GM12864 (cell line): ENCODE results near the gene ZFP64.

Experiments
- DNase-seq: peaks from one replicate; pipeline ENCODE4 v3.0.0-alpha.2; 2011; ENCODE audit warnings: low read depth
- H3K4me3 ChIP-seq: 2 replicates; pipeline ENCODE4 v1.5.1; 2011; ENCODE audit warnings: mild to moderate bottlenecking, low read depth, low read length, control low read depth
- TF ChIP-seq, protein P1 (sequence below): IDR thresholded peaks from 2 replicates; pipeline ENCODE4 v1.5.1; 2011; ENCODE audit warnings: low read depth, mild to moderate bottlenecking, moderate library complexity, low read length, control low read depth, inconsistent platforms; ENCODE audit errors: missing control alignments

The ZFP64 gene

DNA sequence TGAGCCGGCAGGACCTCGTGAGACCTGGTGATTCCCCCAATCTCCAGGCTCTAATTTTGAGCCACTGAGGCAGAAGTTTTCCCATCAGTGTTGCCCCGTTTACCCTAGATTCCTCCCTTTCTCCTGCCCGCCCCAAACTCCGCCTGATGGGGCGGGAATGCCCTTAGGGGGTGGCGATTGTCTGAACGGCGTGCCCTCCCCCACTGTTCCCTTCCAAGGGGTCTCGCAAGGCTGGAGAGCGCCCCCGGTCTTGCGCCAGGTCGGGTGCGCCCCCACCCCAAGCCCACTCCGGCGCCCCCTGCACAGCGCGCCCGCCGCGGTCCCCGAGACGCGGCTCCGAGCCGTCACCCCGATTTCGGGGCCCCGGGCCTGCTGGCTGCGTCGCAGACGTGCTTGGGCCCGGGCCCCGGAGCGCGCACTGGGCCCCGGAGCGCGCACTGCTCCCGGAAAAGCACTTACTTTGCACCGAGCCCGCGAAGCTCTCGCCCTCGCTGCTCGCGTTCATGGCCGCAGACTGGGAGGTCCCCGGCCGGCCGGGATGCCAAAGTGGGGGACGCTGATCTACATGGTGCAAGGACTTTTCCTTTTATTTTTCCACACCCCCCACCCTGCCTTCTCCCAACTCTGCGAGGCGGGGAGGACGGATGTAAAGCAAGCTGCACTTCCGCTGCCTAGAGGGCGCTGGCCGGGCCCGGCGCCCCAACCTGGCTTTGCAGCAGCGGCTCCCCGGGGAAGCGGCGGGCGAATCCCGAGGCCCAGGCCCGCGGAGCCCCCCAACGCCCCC is at the start of gene ZFP64:
Gene ZFP64 (minus strand): TSS at position 648 of the 784 bp plus-strand sequence. CDS start 143 bp downstream, at position 505.
- peak within 1 kb of the TSS; percentile 97 for H3K4me3 ChIP-seq
- TF ChIP-seq, protein P1, sequence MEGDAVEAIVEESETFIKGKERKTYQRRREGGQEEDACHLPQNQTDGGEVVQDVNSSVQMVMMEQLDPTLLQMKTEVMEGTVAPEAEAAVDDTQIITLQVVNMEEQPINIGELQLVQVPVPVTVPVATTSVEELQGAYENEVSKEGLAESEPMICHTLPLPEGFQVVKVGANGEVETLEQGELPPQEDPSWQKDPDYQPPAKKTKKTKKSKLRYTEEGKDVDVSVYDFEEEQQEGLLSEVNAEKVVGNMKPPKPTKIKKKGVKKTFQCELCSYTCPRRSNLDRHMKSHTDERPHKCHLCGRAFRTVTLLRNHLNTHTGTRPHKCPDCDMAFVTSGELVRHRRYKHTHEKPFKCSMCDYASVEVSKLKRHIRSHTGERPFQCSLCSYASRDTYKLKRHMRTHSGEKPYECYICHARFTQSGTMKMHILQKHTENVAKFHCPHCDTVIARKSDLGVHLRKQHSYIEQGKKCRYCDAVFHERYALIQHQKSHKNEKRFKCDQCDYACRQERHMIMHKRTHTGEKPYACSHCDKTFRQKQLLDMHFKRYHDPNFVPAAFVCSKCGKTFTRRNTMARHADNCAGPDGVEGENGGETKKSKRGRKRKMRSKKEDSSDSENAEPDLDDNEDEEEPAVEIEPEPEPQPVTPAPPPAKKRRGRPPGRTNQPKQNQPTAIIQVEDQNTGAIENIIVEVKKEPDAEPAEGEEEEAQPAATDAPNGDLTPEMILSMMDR, result peak; percentile 73
- DNase-seq, result no peak

DNA sequence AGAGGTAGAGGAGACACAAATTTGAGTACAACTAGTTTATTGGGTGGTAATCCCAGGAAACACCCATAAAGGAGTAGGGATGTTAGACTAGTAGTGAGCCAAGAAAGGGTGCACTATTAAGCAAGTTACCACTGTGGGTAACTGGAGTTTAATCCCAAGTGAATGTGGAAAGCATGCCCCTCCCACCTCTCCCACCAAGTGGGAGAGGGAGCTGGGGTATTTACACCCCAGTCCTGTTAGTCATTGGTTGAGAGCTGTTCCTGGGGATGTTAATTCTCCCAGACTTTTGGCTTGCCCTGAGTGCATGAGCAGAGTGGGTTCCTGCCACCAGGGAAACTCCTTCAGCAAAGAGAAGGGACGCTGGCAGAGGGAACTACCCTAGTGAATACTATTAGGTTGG is 49.2 kb upstream of the ZFP64 start:
- TF ChIP-seq, protein P1, result no peak
- H3K4me3 ChIP-seq, result no peak overlapping the region
- no peak for DNase-seq

DNA sequence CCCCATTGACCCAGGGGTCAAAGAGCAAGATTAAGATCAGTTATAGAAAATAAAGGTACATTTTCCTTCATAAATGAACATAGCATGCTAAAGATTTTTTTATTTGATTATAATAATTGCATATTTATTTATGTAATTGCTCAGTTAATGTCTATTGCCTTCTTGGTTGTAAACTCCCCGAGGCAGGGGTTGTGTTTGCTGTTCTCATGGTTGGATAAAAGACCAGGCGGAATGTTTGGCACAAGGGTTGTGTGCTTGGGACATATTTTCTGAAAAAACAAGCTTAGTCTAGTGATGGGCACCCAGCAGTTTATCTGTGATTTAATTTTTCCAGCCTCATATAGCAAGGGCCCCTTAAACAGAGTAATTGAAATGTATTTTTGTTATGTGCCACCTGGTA is 47.5 kb upstream of the ZFP64 start:
- no peak for DNase-seq
- TF ChIP-seq, protein P1, result no peak
- H3K4me3 ChIP-seq, result no peak overlapping the region

DNA sequence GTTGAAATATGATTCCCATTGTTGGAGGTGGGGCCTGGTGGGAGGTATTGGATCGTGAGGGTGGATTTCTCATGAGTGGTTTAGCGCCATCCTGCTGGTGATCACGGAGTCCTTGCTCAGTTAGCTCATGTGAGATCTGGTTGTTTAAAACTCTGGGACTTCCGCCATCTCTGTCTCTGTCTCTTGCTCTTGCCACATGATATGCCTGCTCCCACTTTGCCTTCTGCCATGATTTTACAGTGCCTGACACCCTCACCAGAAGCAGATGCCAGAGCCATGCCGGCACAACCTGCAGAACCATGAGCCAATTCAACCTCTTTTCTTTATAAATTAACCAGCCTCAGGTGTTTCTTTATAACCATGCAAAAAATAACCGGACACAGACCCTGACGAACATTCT is 44.7 kb upstream of the ZFP64 start:
- H3K4me3 ChIP-seq, result no peak overlapping the region
- no peak for DNase-seq
- TF ChIP-seq, protein P1, result no peak

DNA sequence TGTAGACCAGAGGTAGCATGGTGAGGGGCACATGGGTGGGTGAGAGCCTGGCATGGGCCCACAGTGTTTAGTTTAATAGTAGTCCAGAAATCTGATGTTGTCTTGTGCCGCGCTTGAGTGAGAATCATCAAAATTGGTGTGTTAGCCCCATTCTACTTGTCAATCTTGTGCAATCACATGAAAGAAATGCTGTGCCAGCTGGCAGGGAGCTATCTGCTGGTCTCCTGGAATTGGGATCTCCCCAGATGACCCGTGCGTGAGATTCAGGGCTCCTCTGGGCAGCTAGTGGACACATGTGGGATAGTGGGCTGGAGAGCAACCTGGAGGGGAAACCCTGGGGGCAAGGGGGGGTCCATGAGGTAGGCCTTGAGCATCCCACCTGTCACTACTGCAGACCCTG is 43.5 kb upstream of the ZFP64 start:
- no peak for DNase-seq
- no peak overlapping the region for H3K4me3 ChIP-seq
- TF ChIP-seq, protein P1, result no peak

DNA sequence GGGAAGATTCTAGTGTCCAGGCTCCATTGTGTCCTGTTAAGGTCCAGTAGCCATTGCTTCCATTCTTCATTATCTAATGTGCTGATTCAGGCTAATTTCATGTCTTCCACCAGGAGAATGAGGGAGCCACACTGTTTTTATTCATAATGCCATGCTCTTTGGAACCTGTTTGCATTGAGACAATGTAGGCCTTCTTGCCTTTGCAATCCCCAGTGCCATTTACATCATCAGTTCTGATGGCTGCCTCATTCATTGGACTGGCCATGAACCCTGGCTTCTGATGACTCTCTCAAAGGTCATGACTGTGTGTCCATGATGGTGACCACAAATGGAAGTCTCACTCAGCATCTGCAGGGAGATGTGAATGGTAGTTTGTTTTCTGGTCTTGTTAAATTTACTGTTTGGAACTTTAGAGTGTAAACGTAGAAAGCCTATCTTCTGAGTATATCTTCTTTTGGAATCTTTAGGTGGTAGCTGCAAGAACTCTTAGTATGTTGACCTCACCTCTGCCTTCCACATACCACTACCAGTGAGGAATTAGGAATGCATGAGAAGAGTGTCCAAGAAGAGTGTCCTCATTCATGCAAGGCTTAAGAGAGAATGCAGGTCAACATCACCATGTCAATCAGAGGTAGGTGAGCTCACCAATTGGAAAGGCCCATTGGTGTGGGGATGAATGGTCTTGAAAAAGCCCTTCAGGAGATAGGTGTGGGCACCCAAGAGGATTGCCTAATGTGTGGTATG is 42.9 kb upstream of the ZFP64 start:
- DNase-seq, result no peak
- no peak overlapping the region for H3K4me3 ChIP-seq
- TF ChIP-seq, protein P1, result no peak
